Stimulated activated CD8-positive, alpha-beta memory T cell treated with anti-CD3 and anti-CD28 coated beads, Interleukin-2, amount 100 ng/mL, for 48 hours (primary cell): ENCODE measurements around the gene CYP2S1.
"Not testable (repeated sequence)": the region's sequence is repeated elsewhere in the genome, so short reads cannot be mapped to it uniquely, and the experiment has no call there.

Source experiments
- DNase-seq, 2 donors: peaks; one replicate each; pipeline ENCODE4 v3.0.0-alpha.2; 2020; ENCODE audit warnings: low read depth in 2 of 2

The CYP2S1 gene

GRCh38 chr19:41226053-41226873 is 33.2 kb downstream of the CYP2S1 start:
- DNase-seq: peak; percentile 26 to 42

- DNase-seq: no peak
Measured at GRCh38 chr19:41226874-41227390, 33.9 kb downstream of the CYP2S1 start.

- DNase-seq: no peak
Measured at GRCh38 chr19:41228486-41228885, 35.5 kb downstream of the CYP2S1 start.

- not testable (repeated sequence) for DNase-seq
Measured at GRCh38 chr19:41229338-41229737, 36.3 kb downstream of the CYP2S1 start.

GRCh38 chr19:41230067-41230857 is 37.2 kb downstream of the CYP2S1 start:
- DNase-seq: no peak

GRCh38 chr19:41232686-41233085 is 39.7 kb downstream of the CYP2S1 start:
- DNase-seq: no peak

GRCh38 chr19:41233748-41234240 is 40.8 kb downstream of the CYP2S1 start:
- no peak for DNase-seq

- DNase-seq: no peak
Measured at GRCh38 chr19:41234512-41235168, 41.6 kb downstream of the CYP2S1 start.

- no peak for DNase-seq
Measured at GRCh38 chr19:41235480-41235879, 42.5 kb downstream of the CYP2S1 start.

- no peak for DNase-seq
Measured at GRCh38 chr19:41238244-41238643, 45.2 kb downstream of the CYP2S1 start.

GRCh38 chr19:41239363-41239762 is 46.3 kb downstream of the CYP2S1 start:
- DNase-seq: no peak

- no peak for DNase-seq
Measured at GRCh38 chr19:41239961-41240574, 47.0 kb downstream of the CYP2S1 start.

- no peak for DNase-seq
Measured at GRCh38 chr19:41241859-41242258, 48.8 kb downstream of the CYP2S1 start.

GRCh38 chr19:41244117-41244516 is 51.1 kb downstream of the CYP2S1 start:
- DNase-seq: no peak

GRCh38 chr19:41245843-41246242 is 52.8 kb downstream of the CYP2S1 start:
- DNase-seq: no peak

GRCh38 chr19:41248895-41249294 is 55.9 kb downstream of the CYP2S1 start:
- no peak for DNase-seq

- no peak for DNase-seq
Measured at GRCh38 chr19:41249707-41250423, 56.8 kb downstream of the CYP2S1 start.

GRCh38 chr19:41253660-41254059 is 60.6 kb downstream of the CYP2S1 start:
- no peak for DNase-seq

GRCh38 chr19:41255171-41255570 is 62.2 kb downstream of the CYP2S1 start:
- no peak for DNase-seq
